ENCODE data around the gene IL17RE.
A peak's percentile ranks its signal among the peaks of the same experiment; 100 is the strongest.
"Not testable (repeated sequence)": the region's sequence is repeated elsewhere in the genome, so short reads cannot be mapped to it uniquely, and the experiment has no call there.

Gene IL17RE

GRCh38 chr3:9879830-9880549 is 22.7 kb upstream of the IL17RE start, which contains the start of gene CIDEC:
TSS of gene CIDEC (minus strand) at chr3:9880253. CDS start at chr3:9878486, 1,767 bp downstream.
- no peak for DNase-seq

- DNase-seq: no peak
These were observed 21.2 kb upstream of the IL17RE start for GRCh38 chr3:9881441-9881840.

- DNase-seq: no peak
These were observed 18.7 kb upstream of the IL17RE start for GRCh38 chr3:9883706-9884554.

- DNase-seq: no peak
These were observed 18.0 kb upstream of the IL17RE start for GRCh38 chr3:9884555-9885165.

- DNase-seq: no peak
These were observed 16.3 kb upstream of the IL17RE start for GRCh38 chr3:9886328-9886727.

- DNase-seq: no peak
These were observed 15.2 kb upstream of the IL17RE start for GRCh38 chr3:9887480-9887879.

GRCh38 chr3:9888540-9888939 is 14.1 kb upstream of the IL17RE start:
- DNase-seq: no peak

GRCh38 chr3:9889405-9889804 is 13.2 kb upstream of the IL17RE start:
- DNase-seq: no peak

- DNase-seq: peak; percentile 45
These were observed 12.2 kb upstream of the IL17RE start, which contains the start of gene JAGN1 for GRCh38 chr3:9890249-9891071. TSS of gene JAGN1 (plus strand) at chr3:9890610. CDS start at chr3:9890723, 113 bp downstream.

GRCh38 chr3:9891072-9891622 is 11.5 kb upstream of the IL17RE start:
- DNase-seq: no peak

GRCh38 chr3:9893739-9894138 is 8.9 kb upstream of the IL17RE start:
- DNase-seq: no peak

GRCh38 chr3:9895715-9896114 is 6.9 kb upstream of the IL17RE start:
- not testable (repeated sequence) for DNase-seq

- not testable (repeated sequence) for DNase-seq
These were observed 5.8 kb upstream of the IL17RE start for GRCh38 chr3:9896755-9897407.

- no peak for DNase-seq
These were observed 5.0 kb upstream of the IL17RE start for GRCh38 chr3:9897408-9898372.

- no peak for DNase-seq
These were observed 4.0 kb upstream of the IL17RE start for GRCh38 chr3:9898467-9899241.

- no peak for DNase-seq
These were observed 3.3 kb upstream of the IL17RE start for GRCh38 chr3:9899289-9899791.

- not testable (repeated sequence) for DNase-seq
These were observed 1.7 kb upstream of the IL17RE start for GRCh38 chr3:9900965-9901415.

- DNase-seq: no peak
These were observed 681 bp upstream of the IL17RE start for GRCh38 chr3:9901967-9902366.

GRCh38 chr3:9903238-9903624 is 583 bp downstream of the IL17RE start:
- DNase-seq: no peak

Measured in NCI-H526 treated with DMSO at 0.1 percent for 48 hours (cell line).